GM11168 (cell line): ENCODE results near the gene TRIP13.
"Not testable (repeated sequence)": the region's sequence is repeated elsewhere in the genome, so short reads cannot be mapped to it uniquely, and the experiment has no call there.

Experiments
- in situ Hi-C: fragments of 300-500 bp; cut with MboI; formaldehyde crosslinking; loops from one replicate; pipeline ENCODE4 v1.12.0; 2022; ENCODE audit warnings: low sequenced_read_pairs; ENCODE audit not compliant: unreplicated experiment

The TRIP13 gene

GRCh38 chr5:915946-916345 lies 23.3 kb downstream of the TRIP13 start:
- in situ Hi-C loops = no loop called here

- in situ Hi-C loops = no loop called here
Observed at GRCh38 chr5:916441-917293, 24.0 kb downstream of the TRIP13 start.

- in situ Hi-C loops = not testable (repeated sequence)
Observed at GRCh38 chr5:918717-919116, 26.0 kb downstream of the TRIP13 start.

- in situ Hi-C loops = no loop called here
Observed at GRCh38 chr5:919356-920000, 26.8 kb downstream of the TRIP13 start.

GRCh38 chr5:920321-920720 lies 27.6 kb downstream of the TRIP13 start:
- in situ Hi-C loops = no loop called here

GRCh38 chr5:921456-922435 lies 29.1 kb downstream of the TRIP13 start:
- in situ Hi-C loops = no loop called here

- in situ Hi-C loops = no loop called here
Observed at GRCh38 chr5:922436-923280, 30.0 kb downstream of the TRIP13 start.

GRCh38 chr5:923281-923873 lies 30.7 kb downstream of the TRIP13 start:
- in situ Hi-C loops = no loop called here

- in situ Hi-C loops = loop anchor here (25.0 kb wide), 1 partner anchor 211 kb away; no protein-coding TSS in a partner anchor
Observed at GRCh38 chr5:926417-927171, 33.9 kb downstream of the TRIP13 start.

GRCh38 chr5:927172-928015 lies 34.7 kb downstream of the TRIP13 start:
- in situ Hi-C loops = loop anchor here (25.0 kb wide), 1 partner anchor 210 kb away; no protein-coding TSS in a partner anchor

GRCh38 chr5:929182-929581 lies 36.5 kb downstream of the TRIP13 start:
- in situ Hi-C loops = loop anchor here (25.0 kb wide), 1 partner anchor 208 kb away; no protein-coding TSS in a partner anchor

- in situ Hi-C loops = loop anchor here (25.0 kb wide), 1 partner anchor 208 kb away; no protein-coding TSS in a partner anchor
Observed at GRCh38 chr5:929596-929995, 36.9 kb downstream of the TRIP13 start.

GRCh38 chr5:930866-931265 lies 38.2 kb downstream of the TRIP13 start:
- in situ Hi-C loops = loop anchor here (25.0 kb wide), 1 partner anchor 206 kb away; no protein-coding TSS in a partner anchor

- in situ Hi-C loops = loop anchor here (25.0 kb wide), 1 partner anchor 206 kb away; no protein-coding TSS in a partner anchor
Observed at GRCh38 chr5:931570-932145, 39.0 kb downstream of the TRIP13 start.

- in situ Hi-C loops = loop anchor here (25.0 kb wide), 1 partner anchor 205 kb away; no protein-coding TSS in a partner anchor
Observed at GRCh38 chr5:932151-932627, 39.5 kb downstream of the TRIP13 start.

- in situ Hi-C loops = loop anchor here (25.0 kb wide), 1 partner anchor 205 kb away; no protein-coding TSS in a partner anchor
Observed at GRCh38 chr5:932628-933250, 40.1 kb downstream of the TRIP13 start.
